Endometrial microvascular endothelial cells (primary cell): ENCODE measurements around the gene CACNA1D. TPM values are rescaled to one million over a fixed set of nuclear protein-coding genes. Genes with fewer than 3 reads are reported as not detected.
"Not testable (repeated sequence)": the region's sequence is repeated elsewhere in the genome, so short reads cannot be mapped to it uniquely, and the experiment has no call there.

ENCODE experiments used
- in situ Hi-C: cut with HindIII; loops from 2 replicates; pipeline ENCODE4 v1.10.0; 2017; ENCODE audit warnings: low sequenced_read_pairs, low pct_unique_long_range_greater_than_20kb; ENCODE audit errors: inconsistent ontology term
- total RNA-seq: library from RNA; depleted of rRNA; stranded (reverse); fragments of >200 nt; gene quantifications from one replicate; pipeline ENCODE4 v1.2.3, GENCODE V29; 2015; ENCODE audit errors: inconsistent ontology term

The CACNA1D gene
- total RNA-seq, 1 donor from 2014 or later, result not detected

DNA sequence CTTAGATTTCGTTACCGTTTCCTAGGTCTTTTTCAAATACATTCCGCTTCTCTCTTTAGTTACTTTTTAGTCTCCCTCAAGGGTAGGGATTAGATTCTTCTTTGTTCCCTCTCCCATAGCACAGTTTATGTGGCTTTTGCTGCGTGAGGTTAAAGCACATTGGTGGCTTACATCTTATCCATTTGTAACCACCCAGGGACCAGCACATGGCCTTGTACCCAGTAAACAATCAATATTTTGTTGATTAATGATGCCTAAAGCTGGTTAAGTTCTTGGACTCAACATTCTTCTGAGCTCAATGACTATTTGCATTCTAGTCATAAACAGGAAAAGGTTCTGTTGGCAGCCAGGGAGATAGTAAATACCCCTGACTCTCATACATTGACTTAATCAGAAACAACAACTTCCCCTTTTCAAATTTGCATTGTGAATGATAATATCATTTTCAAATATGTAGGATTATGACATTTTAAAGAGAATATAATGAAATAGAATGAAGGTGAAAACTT lies 60.2 kb downstream of the CACNA1D start:
- in situ Hi-C loops, result no loop called here

DNA sequence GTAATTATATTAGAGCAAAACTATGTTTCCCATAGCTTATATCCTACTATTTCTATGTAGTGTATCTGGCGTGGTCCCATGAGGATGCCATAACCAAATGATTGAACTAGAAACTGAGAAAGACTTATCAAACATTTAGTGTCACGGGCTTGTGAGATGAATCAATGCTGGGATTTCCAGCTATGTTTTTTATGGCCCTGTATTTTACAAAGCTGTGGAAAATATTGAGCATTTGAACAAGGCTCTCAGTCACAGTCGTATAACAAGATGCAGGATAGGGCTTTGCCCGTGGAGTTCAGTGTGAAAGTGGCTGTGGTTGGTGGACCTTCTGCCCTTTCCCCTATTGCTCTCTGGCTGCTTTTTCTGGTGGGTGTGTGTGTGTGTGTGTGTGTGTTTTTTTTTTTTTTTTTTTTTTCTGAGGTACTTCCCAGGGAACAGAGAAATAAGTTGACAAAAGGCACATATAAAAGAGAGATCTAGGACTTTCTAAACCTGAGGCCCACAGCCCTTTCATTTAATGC lies 60.7 kb downstream of the CACNA1D start:
- in situ Hi-C loops, result no loop called here

DNA sequence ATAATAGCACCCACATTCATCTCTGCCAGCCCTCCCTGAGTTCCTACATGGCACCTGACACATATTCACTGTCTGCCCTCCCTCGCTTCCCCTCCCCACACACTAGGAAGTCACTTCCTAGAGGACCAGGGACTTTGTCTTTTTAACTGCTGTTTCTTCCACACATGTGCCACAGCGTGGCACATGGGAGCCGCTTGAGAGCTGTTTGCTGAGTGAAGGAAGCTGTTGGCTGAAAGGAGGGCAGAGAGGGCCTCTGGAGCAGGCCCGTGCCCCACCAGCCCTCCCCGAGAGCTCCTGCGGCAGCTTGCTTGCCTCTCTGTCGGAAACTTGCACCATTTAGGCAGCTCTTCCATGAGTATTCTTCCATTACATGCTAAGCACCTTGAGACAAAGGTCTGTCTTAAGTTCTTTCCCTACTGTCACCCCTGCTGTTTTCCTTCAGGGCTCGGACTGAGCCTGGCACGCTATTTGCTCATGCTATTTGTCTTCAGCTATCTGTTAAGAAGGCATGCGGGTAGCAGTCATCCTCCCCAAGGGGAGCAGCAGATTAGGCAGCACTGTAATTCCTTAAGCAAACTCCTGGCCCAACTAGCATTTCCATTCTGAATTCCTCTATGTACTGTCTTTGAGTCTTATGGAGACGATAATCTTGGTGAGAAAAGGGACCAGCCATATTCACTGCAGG lies 72.2 kb downstream of the CACNA1D start:
- in situ Hi-C loops, result no loop called here

DNA sequence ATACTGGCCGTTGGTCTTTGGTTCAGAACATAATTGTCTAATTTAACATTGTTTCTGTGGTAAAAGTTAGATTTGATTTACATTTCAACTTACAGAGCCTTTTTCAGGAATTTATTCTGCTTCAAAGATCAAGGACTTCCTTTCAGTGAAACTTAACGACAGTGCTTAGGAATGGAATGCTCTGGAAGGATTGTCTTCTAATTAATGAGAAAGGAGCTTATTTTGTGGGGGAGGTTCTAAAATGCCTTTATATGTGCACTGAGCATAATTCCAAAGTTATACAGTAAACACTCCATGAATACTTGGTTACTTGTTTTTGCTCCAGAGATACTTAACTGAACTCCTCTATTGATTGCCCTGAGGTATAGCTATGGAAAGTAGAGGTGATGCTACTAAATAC lies 75.7 kb downstream of the CACNA1D start:
- in situ Hi-C loops, result no loop called here

DNA sequence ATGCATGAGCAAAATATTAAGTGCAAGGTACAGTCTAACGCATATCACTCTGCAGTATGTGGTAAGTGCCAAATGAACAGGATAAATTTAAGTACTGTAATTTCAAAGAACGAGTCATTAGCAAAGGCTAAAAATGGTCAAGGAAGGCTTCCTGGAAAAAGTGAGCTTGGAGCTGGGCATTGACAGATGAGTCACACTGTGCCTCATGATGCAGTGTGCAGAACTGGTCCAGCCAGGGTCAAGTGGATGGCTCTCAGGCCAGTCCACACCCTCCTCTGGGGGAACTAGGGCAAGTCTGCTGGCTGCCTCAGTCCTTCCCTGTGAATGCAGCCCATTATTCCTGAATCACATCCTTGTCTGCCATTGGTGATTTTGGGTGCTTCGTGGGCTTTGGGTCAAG lies 76.3 kb downstream of the CACNA1D start:
- in situ Hi-C loops, result no loop called here

DNA sequence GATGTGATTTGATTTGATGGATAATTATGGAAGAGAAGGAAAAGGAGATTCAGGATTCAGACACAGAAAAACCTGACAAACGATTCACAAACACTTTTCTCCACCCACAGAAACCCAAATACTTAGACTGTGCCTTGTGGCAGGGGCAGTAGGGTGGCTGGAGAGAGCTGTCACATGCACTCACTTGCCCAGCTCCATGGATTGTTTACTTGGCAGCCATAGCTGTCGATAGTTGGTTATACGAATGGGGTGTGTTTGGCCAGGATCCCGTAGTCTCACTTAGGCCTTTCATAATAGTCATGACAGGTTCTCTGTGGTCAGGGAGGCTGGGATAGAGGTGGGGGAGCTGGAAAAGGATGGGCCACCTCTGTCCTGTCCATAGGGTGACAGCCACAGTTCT lies 76.9 kb downstream of the CACNA1D start:
- in situ Hi-C loops, result no loop called here

DNA sequence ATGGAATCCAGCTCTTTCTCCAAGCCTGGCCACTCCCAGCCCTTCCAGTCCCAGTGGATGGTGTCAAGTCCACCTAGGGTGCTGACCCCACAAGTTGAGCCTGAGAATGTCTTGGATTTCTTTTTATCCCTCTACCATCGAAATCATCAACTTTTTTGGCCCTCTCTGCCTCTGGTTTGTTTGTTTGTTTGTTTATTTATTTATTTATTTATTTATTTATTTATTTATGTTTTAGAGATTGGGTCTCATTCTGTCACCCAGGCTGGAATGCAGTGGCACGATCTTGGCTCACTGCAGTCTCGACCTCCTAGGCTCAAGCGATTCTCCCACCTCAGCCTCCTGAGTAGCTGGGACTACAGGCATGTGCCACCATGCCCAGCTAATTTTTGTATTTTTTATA lies 77.8 kb downstream of the CACNA1D start:
- in situ Hi-C loops, result not testable (repeated sequence)

DNA sequence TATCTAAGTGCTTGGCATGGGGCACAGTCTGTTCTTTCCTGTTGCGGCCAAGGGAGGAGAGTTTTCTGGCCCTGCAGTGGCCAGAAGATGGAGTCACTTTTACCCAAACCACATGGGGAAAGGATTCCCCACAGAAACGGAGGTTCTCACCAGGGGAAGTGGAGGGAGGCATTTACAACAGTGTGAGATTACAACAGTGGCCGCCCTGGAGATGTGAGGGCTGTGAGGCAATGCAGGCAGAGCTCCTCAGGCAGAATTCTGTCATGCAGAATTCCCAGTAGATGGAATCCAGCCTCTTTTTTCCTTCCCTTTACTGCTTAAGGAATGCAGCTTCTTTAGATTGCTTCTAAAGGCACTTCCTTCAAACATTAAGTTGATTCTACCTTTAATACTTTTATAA lies 83.1 kb downstream of the CACNA1D start:
- in situ Hi-C loops, result no loop called here

DNA sequence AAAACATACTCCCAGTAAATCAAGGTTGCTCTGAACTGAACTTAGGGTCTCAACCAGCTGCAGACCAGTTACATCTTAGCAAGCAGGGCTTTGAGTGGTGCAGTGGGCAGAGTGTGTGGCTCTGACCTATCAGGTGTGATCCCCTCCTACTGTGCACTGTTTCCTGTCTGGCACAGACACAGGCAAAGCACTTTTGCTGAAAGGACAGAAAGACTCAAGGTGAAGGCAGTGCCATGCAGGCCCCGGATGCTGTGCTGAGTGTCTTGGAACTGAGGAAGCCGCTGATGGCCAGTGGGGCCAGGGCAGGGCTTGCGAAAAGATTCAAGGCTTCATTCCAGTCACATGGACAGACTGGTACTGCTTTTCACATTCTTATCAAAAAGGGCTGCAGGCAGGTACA lies 85.2 kb downstream of the CACNA1D start:
- in situ Hi-C loops, result no loop called here

DNA sequence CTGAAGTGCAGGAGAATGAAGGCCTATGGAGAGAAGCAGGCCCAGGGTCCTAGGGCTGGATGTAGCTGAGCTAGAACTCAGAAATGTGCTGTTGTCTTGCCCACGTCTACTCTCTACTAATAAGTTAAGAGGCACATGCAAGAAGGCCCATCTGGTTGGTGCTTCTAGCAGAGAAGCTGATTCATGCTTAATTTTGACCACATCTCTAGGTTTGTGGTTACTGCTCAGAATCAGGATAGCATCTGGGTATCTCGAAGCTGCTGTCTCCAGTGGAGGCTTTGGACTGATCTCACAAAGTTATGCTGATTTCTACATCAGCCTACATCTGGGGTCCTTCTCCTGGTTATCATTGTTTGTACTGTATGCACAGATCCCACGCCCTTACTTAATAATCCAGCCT lies 87.3 kb downstream of the CACNA1D start:
- in situ Hi-C loops, result no loop called here

DNA sequence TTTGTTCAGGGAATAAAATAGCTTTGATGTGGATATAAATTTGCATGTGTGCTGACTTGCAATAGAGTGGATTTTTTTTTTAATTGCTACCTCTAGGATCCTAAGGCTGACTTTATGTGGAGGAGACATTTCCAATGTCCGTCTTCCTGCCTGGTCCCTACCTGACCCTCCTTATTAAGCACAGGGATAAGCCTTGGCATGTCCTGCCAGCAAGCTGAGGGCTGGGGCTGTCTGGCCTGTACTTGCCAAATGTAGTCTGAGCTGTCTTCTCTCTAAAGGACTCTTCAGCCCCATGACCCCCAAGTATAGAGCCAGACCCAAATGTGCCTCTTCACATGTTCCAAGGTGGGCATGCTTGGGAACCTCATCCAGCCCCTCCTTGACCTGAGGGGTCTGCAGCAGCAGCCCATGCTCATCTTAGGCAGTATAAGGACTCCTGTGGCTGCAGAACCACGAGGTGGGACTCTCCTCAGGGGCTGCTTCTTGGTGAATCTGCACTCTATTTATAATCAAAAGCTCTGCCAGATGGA lies 88.8 kb downstream of the CACNA1D start:
- in situ Hi-C loops, result no loop called here

DNA sequence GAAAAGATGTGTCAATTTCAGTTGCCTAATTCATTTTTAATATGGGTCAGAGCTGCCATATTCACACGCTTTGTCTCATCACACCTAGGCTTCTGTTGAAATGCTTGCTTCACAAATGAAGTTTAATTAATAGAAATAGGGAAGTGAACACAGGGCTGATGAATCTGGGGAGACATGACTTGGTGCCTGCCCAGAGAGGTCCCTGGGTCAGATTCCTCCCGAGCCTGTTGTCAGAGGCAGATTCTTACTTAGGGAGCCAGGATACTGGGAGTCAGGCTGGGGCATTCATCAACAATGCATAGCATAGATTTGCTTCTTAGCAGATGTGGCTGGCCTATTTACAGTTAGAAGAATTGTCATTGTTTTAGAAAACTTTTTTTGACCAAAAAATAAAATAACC lies 90.6 kb downstream of the CACNA1D start:
- in situ Hi-C loops, result no loop called here

DNA sequence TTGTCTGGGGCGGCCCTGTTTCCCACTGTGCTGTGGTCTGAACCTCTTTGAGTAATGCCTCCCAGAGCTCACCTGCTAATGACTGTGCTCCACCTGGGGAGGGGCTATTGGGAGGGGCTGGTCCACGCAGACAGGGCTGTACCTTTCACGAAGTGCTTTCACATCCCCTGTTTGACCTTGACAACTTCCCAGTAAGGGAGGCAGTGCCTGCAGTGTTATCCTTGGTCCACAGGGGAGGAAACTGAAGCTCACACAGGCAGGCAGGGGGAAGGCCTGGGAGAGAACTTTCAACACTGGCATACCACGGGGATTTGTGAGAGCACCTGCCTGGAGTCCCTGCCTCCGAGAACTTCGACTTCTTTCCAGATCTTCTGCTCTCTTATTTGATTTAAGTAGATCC lies 91.2 kb downstream of the CACNA1D start:
- in situ Hi-C loops, result no loop called here

DNA sequence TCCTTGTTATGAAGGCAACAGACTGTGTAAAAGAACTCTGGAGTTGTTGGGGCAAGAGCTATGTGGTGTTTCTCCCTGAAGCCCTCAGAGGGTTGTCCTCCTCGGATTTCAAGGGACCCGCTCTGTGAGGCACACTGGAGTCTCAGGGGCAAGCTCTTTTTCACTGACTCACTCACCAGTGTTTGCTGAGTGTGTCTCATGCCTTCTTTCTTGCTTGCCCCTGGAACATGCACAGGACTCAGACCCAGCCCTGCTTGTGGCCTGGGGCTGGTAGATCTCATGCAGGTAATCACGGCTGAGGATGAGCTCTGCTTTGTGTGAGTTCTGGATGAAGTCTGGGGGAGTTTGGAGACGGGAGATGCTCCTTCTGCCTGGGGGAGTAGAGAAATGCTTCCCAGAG lies 93.7 kb downstream of the CACNA1D start:
- in situ Hi-C loops, result no loop called here

DNA sequence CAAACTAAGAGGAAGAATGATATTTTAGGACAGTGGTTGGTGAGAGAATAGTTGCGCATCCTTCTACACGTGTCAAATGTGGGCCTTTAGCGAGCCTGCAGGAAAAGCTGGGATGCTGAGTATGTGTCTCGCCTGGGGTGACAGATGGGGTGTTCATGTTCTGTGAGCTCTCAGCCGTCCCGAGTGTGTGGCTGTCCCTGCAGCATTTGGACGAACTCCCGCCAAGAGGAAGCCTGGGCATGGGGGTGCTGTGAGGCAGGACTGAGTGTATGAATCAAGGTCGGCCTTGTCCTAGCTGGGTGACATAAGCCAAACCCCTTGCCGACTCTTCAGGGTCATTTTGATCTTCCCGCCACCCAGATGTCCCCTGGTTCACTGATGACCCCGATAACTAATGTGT lies 94.8 kb downstream of the CACNA1D start:
- in situ Hi-C loops, result no loop called here

DNA sequence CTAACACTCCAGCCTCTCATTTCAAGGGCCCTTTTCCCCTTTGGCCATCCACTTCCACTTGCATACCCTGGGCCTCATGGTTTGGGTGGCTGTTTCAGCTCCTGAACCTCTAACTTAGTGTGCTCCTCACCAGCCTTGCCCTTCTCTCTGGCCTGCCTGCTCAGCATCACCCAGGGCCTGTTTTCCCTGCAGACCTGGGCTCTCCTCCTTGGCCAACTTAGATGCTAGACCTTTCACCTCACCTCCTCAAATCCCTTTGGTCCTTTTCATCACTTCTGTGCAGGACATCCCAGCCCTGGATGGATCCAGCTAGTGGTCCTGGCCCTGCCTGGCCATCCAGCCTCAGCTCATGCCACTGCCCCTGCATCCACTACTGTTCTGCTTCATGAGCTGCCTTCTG lies 95.4 kb downstream of the CACNA1D start:
- in situ Hi-C loops, result no loop called here

DNA sequence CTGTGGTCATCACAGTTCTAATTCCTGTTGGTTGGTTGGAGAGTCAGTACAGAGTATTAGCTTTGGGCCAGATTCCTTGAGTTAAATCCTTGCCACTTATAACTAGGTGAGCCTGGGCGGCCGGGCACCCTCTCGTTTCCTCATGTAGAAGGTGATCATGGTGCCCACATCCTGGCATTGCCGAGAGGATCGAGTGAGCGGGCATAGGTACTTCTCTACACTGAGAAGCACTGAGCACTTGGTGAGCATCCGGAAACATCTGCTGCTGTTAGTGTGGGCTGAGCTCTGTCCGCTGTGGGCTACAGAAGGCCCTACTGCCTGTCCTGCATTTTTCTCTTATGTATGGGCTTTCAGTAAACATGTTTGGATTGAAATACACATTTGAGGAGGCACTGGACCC lies 96.2 kb downstream of the CACNA1D start:
- in situ Hi-C loops, result no loop called here

DNA sequence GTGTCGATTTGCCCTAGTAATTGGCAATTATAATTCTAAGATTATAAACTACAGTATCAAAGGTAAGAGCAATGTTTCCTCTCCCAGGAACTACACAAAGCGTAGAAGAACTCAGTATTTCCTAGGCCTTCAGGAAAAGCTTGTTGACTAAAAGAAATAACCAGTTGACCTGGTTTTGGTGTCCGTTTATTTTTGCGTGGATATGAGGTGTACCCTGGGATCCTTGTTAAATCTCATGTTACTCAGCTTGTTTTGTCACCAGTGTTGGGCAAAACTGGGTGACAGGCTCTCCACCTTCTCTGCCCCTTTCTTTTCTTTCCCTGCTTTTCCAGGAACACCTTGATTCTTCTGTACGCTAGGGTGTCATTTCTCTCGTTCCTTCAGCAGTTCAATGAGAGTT lies 97.2 kb downstream of the CACNA1D start:
- in situ Hi-C loops, result no loop called here

DNA sequence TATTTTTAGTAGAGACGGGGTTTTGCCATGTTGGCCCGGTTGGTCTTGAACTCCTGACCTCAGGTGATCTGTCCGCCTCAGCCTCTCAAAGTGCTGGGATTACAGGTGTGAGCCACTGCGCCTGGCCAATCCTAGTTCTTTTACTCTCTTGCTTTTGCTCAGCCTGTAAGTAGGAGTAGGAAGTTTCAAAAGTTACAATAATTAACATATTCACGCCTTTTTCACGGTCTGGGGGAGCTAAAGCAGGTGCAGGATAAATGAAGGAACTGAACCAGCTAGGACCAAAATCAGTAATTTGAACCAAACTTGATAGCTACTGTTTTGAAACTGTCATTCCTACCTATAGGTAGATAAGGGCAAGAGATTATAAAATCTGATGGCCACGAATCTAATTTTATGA lies 98.5 kb downstream of the CACNA1D start:
- in situ Hi-C loops, result no loop called here

DNA sequence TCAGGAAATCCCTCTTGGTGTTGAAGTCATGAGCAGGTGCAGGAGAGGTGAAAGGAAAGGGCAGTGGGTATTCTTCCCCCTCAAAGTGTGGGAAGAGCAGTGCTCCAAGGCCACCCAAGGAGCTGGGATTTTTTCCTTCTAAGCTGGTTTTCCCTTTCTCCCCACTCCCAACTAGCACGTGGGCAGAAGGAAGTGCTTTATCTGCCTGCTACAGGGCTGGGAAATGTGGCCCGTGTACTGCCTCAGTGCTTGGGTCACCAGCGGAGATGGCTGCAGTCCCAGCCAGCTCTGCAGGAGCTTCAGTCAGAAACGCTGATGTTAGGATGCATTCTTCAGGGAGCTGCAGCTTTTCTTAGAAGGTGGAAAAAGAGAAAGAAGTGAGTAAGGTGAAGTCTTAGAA lies 99.2 kb downstream of the CACNA1D start:
- in situ Hi-C loops, result no loop called here

DNA sequence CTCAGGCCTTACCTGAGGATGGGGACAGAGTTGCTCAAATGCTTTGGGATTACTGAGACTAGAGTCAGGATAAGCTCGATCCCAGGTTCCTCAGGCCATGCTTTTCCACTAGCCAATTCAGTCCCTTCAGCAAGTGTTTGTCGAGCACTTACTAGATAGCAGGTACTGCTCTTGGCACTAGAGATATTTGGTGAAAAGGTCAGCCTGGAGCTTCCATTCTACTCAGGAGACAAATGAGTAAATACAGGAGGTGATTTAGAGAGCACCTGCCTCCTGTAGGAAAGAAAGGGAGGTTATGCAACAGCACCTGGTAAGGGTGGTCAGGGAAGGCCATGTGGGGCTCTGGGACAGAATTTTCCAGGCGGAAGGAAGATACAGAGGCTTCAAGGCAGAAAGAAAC lies 99.9 kb downstream of the CACNA1D start:
- in situ Hi-C loops, result no loop called here
